Stomach (tissue), 19 donors: Measurements from ENCODE around the gene ATXN7L2. TPM values are rescaled to one million over a fixed set of nuclear protein-coding genes. Genes with fewer than 3 reads are reported as not detected.
A peak's percentile ranks its signal among the peaks of the same experiment; 100 is the strongest.

Experiments used
- DNase-seq, 2 donors: peaks; one replicate each; pipeline versions ENCODE4 v3.0.0 to v3.0.0-alpha.2; 2013 to 2019
- H3K27ac ChIP-seq, 5 donors: fragments of 200-600 bp in 4 of 5; sonication (generic) in 4 of 5; one replicate each; pipeline ENCODE4 v1.5.1; 2013 to 2019; ENCODE audit warnings: mild to moderate bottlenecking in 1 of 5, moderate library complexity in 1 of 5
- H3K27me3 ChIP-seq, 3 donors: fragments of 200-600 bp; sonication (generic); one replicate each; pipeline ENCODE4 v1.5.1; 2017 to 2019; ENCODE audit warnings: mixed run types in 1 of 3
- H3K36me3 ChIP-seq, 4 donors: fragments of 200-600 bp; sonication (generic); 1 replicate in 3 of 4; 2 replicates in 1 of 4; pipeline ENCODE4 v1.5.1; 2016 to 2019
- H3K4me1 ChIP-seq, 4 donors: fragments of 200-600 bp; sonication (generic); one replicate each; pipeline ENCODE4 v1.5.1; 2016 to 2019
- H3K4me3 ChIP-seq, 4 donors: fragments of 200-600 bp; sonication (generic) in 3 of 4; one replicate each; pipeline ENCODE4 v1.5.1; 2016 to 2019; ENCODE audit warnings: mild to moderate bottlenecking in 1 of 4
- H3K9me3 ChIP-seq, 4 donors: fragments of 200-600 bp; sonication (generic); one replicate each; pipeline ENCODE4 v1.5.1; 2016 to 2019
- CTCF ChIP-seq, 7 experiments: fragments of 450-650 bp in 4 of 7; fragments of 200-600 bp in 3 of 7; sonication (generic) in 3 of 7; IDR thresholded peaks; one replicate each; pipeline ENCODE4 v1.5.1; 2016 to 2019; ENCODE audit warnings: antibody characterized with exemption in 7 of 7, control low read depth in 2 of 7, mild to moderate bottlenecking in 1 of 7
- EP300 ChIP-seq: sonication (generic); formaldehyde crosslinking; IDR thresholded peaks from one replicate; pipeline ENCODE4 v1.6.1; 2017; ENCODE audit warnings: antibody characterized with exemption
- POLR2A ChIP-seq, 4 donors: fragments of 450-650 bp; IDR thresholded peaks; one replicate each; pipeline ENCODE4 v1.6.1; 2016; ENCODE audit warnings: antibody characterized with exemption in 4 of 4, control low read depth in 2 of 4, mild to moderate bottlenecking in 1 of 4, moderate library complexity in 1 of 4
- POLR2AphosphoS5 ChIP-seq, 3 donors: sonication (generic); formaldehyde crosslinking; IDR thresholded peaks; one replicate each; pipeline ENCODE4 v1.6.1; 2016; ENCODE audit warnings: antibody characterized with exemption in 3 of 3
- WGBS, 5 donors: extraction: QIAGEN DNeasy Blood & Tissue Kit in 3 of 5; methylation state at CpG; one replicate each; pipeline versions ENCODE4 v1.1.5 to v1.1.7; 2013 to 2018; 5-methylcytosine and 5-hydroxymethylcytosine counted together
- intact Hi-C: fragments of 100-400 bp; cut with DNase I; formaldehyde crosslinking; loops from one replicate; pipeline ENCODE4 v1.15.1; 2023; ENCODE audit warnings: low total_unique reads
- long read RNA-seq, 10 donors: transcript quantifications; one replicate each; lab custom pipeline, GENCODE V29; 2026
- polyA plus RNA-seq, 3 donors: library from polyadenylated mRNA; stranded (reverse); fragments of 200-250 nt; gene quantifications; one replicate each; pipeline ENCODE4 v1.2.3, GENCODE V29; 2013
- total RNA-seq, 5 donors: library from RNA; depleted of rRNA; stranded (reverse); fragments of >200 nt; gene quantifications; one replicate each; pipeline versions ENCODE4 v1.1.0 to v1.2.3, GENCODE V29; 2014 to 2016
- donor health status: healthy with polysubstance abuse.
- donor health status: Bipolar disorder and iron deficiency.
- donor health status: healthy.

Gene ATXN7L2
- total RNA-seq: 1 to 10 TPM in 3 of 5 donors, under 1 TPM in 1, not detected in 1; 0.29 to 5.1 (median 2.6) TPM
- polyA plus RNA-seq: 1 to 10 TPM in 2 of 3 donors, under 1 TPM in 1; 0.76 to 6.3 (median 5.2) TPM
- long read RNA-seq, donor 1, partial matches to known transcripts: 0 of 1 reads
- long read RNA-seq, donor 1, other reads (novel, unspliced or antisense): 0 of 1 reads
- long read RNA-seq, donor 2, partial matches to known transcripts: 0 of 2 reads
- long read RNA-seq, donor 2, other reads (novel, unspliced or antisense): 0 of 2 reads
- long read RNA-seq, donor 3, partial matches to known transcripts: 0 of 1 reads
- long read RNA-seq, donor 3, other reads (novel, unspliced or antisense): 0 of 1 reads
- long read RNA-seq, donor 4: 0 reads
- long read RNA-seq, donor 5: 0 reads
- long read RNA-seq, donor 6: 0 reads
- long read RNA-seq, donor 7, partial matches to known transcripts: 0 of 1 reads
- long read RNA-seq, donor 7, other reads (novel, unspliced or antisense): 0 of 1 reads
- long read RNA-seq, donor 8, partial matches to known transcripts: 0 of 2 reads
- long read RNA-seq, donor 8, other reads (novel, unspliced or antisense): 0 of 2 reads
- long read RNA-seq, donor 9: 0 reads
- long read RNA-seq, donor 10: 0 reads

DNA sequence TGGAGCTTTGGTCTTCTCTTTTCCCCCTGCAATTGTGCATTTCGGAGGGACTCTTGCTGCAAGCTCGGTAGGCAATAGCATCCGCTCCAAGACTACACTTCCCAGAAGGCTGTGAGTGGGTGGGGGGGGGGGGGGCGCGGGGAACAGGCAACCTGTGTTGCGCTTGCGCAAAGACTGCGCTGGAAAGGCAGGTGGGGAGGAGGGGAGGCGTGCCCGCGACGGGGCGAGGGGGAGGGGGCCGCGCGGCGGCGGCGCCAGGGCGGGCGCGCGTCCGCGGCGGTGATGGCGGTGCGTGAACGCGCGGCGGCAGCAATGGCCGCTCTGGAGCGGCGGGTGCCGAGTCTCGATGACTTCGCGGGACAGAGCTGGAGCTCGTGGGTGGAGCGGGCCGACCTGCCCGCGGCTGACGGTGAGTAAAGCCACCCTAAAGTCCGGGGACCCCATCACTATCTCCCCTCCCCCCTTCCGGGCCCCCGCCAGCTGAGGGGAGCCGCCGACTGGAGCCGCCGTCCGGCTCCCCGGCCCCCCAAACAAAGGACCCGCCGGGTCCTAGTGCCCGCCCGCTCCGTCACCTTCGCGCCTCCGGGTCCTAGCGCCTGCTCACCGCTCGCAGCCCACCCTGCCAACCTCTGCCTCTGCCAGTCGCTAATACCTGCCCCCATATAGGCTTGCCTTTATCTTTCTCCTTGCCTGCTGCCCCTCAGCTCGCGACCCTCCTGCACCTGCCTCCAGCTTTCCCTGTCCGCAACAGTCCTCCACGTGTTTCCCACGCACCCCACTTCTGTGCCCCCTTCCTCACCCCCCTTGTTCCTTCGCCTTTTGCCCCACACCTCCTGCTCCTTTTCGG lies at the start of gene ATXN7L2:
TSS of gene ATXN7L2 (plus strand) at position 234 of the 847 bp plus-strand sequence. CDS start at position 283, 49 bp downstream.
- H3K9me3 ChIP-seq: no peaks in the 10 kb centered on the region
- DNase-seq: peak; percentile 94 to 97
- H3K4me3 ChIP-seq: peak within 1 kb of the TSS; percentile 73 to 87 (median 78)
- peaks cover 12 to 27% (median 24%) of the 10 kb centered on the region in 4 donors for H3K4me1 ChIP-seq
- peaks cover 2 to 36% (median 22%) of the 10 kb centered on the region in 4 donors for H3K36me3 ChIP-seq
- H3K27ac ChIP-seq: peak within 1 kb of the TSS; percentile 91 to 98 (median 96)
- no peak for TF ChIP-seq CTCF (IDR thresholded peaks at IDR 0.05)
- TF ChIP-seq POLR2AphosphoS5 (IDR thresholded peaks at IDR 0.05): peak in 1 of 3 donors; percentile 38
- no peaks in the 10 kb centered on the region for H3K27me3 ChIP-seq
- WGBS, 5 donors: 0 to 1% (median 0%) methylated on average over 31 to 72 of the region's 73 CpGs
- intact Hi-C loops: no loop called here

- TF ChIP-seq POLR2A (IDR thresholded peaks at IDR 0.05) (no peak), POLR2AphosphoS5 (IDR thresholded peaks at IDR 0.05) (no peak), CTCF (IDR thresholded peaks at IDR 0.05) (no peak), EP300 (no peak)
- Histone ChIP-seq H3K4me1 (no peaks in the 10 kb centered on the region), H3K27ac (no peak overlapping the region), H3K9me3 (no peaks in the 10 kb centered on the region), H3K4me3 (no peak overlapping the region), H3K27me3 (no peaks in the 10 kb centered on the region), H3K36me3 (no peaks in the 10 kb centered on the region)
- intact Hi-C loops: no loop called here
- DNase-seq: no peak
- WGBS, 5 donors: 73 to 91% (median 85%) methylated on average over 1 of the region's 1 CpG
Measured at GRCh38 chr1:109434484-109434883, 49.2 kb upstream of the ATXN7L2 start.

DNA sequence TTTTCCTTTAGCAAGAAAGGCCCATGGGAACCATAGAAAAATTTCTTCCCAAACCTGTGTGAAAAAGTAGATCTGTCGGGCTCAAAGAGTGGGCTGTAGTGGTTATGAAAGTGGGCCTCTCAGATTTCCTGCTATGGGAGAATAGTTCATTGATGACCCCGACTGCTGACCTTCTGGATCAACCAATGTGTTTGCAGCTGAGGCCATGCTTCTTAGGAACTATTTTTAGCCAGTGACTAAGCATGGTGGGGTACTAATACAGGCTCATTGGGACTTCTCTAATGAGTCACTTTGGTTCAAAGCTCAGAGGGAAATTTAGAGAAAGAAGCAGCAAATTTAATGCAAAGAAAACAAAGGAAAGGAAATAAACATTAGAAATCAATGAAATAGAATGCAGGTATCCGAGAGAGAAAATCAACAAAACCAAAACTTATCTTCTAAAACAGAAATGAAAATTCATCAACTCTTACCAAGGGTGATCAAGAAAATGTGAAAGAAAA lies 44.9 kb upstream of the ATXN7L2 start:
- Histone ChIP-seq H3K4me1 (no peaks in the 10 kb centered on the region), H3K27ac (no peak overlapping the region), H3K36me3 (no peaks in the 10 kb centered on the region), H3K27me3 (peaks cover 0 to 19% (median 6%) of the 10 kb centered on the region in 3 donors), H3K9me3 (no peaks in the 10 kb centered on the region), H3K4me3 (no peak overlapping the region)
- no peak for TF ChIP-seq POLR2AphosphoS5 (IDR thresholded peaks at IDR 0.05)
- TF ChIP-seq POLR2A (IDR thresholded peaks at IDR 0.05): no peak
- no peak for TF ChIP-seq CTCF (IDR thresholded peaks at IDR 0.05)
- no peak for TF ChIP-seq EP300
- DNase-seq: peak in 1 of 2 donors; percentile 11
- intact Hi-C loops: no loop called here
- WGBS, 5 donors: 68 to 75% (median 73%) methylated on average over 3 of the region's 3 CpGs

GRCh38 chr1:109441069-109441468 lies 42.6 kb upstream of the ATXN7L2 start:
- no peaks in the 10 kb centered on the region for H3K4me1 ChIP-seq
- H3K9me3 ChIP-seq: no peaks in the 10 kb centered on the region
- H3K36me3 ChIP-seq: no peaks in the 10 kb centered on the region
- no peak overlapping the region for H3K27ac ChIP-seq
- intact Hi-C loops: no loop called here
- H3K27me3 ChIP-seq: peaks cover 0 to 30% (median 14%) of the 10 kb centered on the region in 3 donors
- 6 to 18% (median 16%) methylated on average over 1 of the region's 1 CpG for WGBS, 5 donors
- DNase-seq: no peak
- TF ChIP-seq CTCF (IDR thresholded peaks at IDR 0.05) (no peak), POLR2AphosphoS5 (IDR thresholded peaks at IDR 0.05) (no peak), POLR2A (IDR thresholded peaks at IDR 0.05) (no peak), EP300 (no peak)
- H3K4me3 ChIP-seq: no peak overlapping the region
